GM23248 (cell line): ENCODE results near the gene TRIO.

Source experiments
- EZH2 ChIP-seq: fragments of 200-600 bp; sonication (generic); IDR thresholded peaks from 2 replicates; pipeline ENCODE4 v1.6.1; 2018; ENCODE audit warnings: antibody characterized with exemption, mild to moderate bottlenecking; ENCODE audit not compliant: insufficient read depth, poor library complexity, severe bottlenecking
- EZH2phosphoT487 ChIP-seq: fragments of 200-600 bp; sonication (generic); IDR thresholded peaks from 2 replicates; pipeline ENCODE4 v1.6.1; 2018; ENCODE audit warnings: antibody characterized with exemption, moderate library complexity, mild to moderate bottlenecking, low read depth; ENCODE audit not compliant: insufficient read depth

- no peak for TF ChIP-seq EZH2phosphoT487
- no peak for TF ChIP-seq EZH2
Measured at GRCh38 chr5:14321936-14322335, 178.8 kb downstream of the TRIO start.
